Measurements from ENCODE around the gene GTF2H4. TPM values are rescaled to one million over a fixed set of nuclear protein-coding genes. Genes with fewer than 3 reads are reported as not detected.
"Not testable (repeated sequence)": the region's sequence is repeated elsewhere in the genome, so short reads cannot be mapped to it uniquely, and the experiment has no call there.

Gene GTF2H4
- total and polyA plus RNA-seq, 2 of the 8 experiments (the other 6 are each of a cell fraction or from before 2014, with no cell fraction given) = 42.3 to 53.4 TPM

DNA sequence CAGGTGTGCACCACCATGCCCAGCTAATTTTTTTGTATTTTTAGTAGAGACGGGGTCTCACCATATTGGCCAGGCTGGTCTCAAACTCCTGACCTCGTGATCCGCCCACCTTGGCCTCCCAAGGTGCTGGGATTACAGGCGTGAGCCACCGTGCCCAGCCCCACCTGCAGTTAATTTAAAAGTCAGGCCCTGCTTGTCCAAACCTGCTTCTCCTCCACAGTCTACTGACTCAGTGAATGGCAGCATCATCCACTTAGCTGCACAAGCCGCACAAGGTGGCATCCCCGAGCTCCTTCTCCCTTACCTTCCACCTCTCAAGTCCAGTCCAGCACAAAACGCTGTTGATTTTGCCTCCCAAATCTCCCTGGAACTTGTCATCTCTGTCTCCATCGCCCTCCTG lies 5.8 kb upstream of the GTF2H4 start:
- H2BK5ac ChIP-seq (ENCODE audit: low read depth, low read length); H4K91ac ChIP-seq (replicated peaks; ENCODE audit: insufficient read length, low read length); H4K5ac ChIP-seq (ENCODE audit: insufficient read length, low read depth, low read length); H2AK5ac ChIP-seq (ENCODE audit: low read depth, low read length); H3K79me2 ChIP-seq (ENCODE audit: control insufficient read depth in 1 of 2, insufficient read depth in 2 of 2, low read length in 2 of 2); H4K8ac ChIP-seq (ENCODE audit: extremely low read depth, insufficient read depth, low read length); H3K27me3 ChIP-seq (replicated peaks in 1 of 4; ENCODE audit: control insufficient read depth in 3 of 4, extremely low read depth in 1 of 4, insufficient read depth in 3 of 4, low read length in 3 of 4); DNase-seq (ENCODE audit: low read depth in 1 of 2, low spot score in 2 of 2); H2BK120ac ChIP-seq (replicated peaks; ENCODE audit: low read depth, low read length); H3K56ac ChIP-seq (replicated peaks; ENCODE audit: insufficient read length, low read depth, low read length); H3K4ac ChIP-seq (replicated peaks; ENCODE audit: insufficient read length, low read depth, low read length); H2BK15ac ChIP-seq (ENCODE audit: low read length); H4K20me1 ChIP-seq (replicated peaks in 1 of 2; ENCODE audit: control insufficient read depth in 1 of 2, insufficient read depth in 2 of 2, low read length in 2 of 2); H3K9me3 ChIP-seq (ENCODE audit: insufficient read depth in 2 of 2, low read depth in 1 of 2, low read length in 1 of 2); H3K14ac ChIP-seq (ENCODE audit: insufficient read length); H3K4me3 ChIP-seq (ENCODE audit: extremely low read depth in 1 of 4, insufficient read depth in 2 of 4, low read depth in 3 of 4, low read length in 4 of 4); H3K27ac ChIP-seq (ENCODE audit: low read depth, low read length); H3K23me2 ChIP-seq (ENCODE audit: low read depth, low read length); H3K23ac ChIP-seq (ENCODE audit: insufficient read length); H3K4me1 ChIP-seq (replicated peaks in 1 of 4; ENCODE audit: control insufficient read depth in 3 of 4, insufficient read depth in 4 of 4, low read length in 3 of 4); FAIRE-seq; H3K4me2 ChIP-seq (ENCODE audit: insufficient read depth in 1 of 2, low read depth in 2 of 2, low read length in 2 of 2); H3K18ac ChIP-seq (ENCODE audit: extremely low read depth, low read length); H2AFZ ChIP-seq (ENCODE audit: low read length); H2BK20ac ChIP-seq (ENCODE audit: low read length); H3K9ac ChIP-seq (replicated peaks in 1 of 4; ENCODE audit: extremely low read depth in 1 of 4, low read depth in 3 of 4, low read length in 3 of 4); H3K79me1 ChIP-seq (ENCODE audit: low read depth, low read length): not testable (repeated sequence)
- H2BK12ac ChIP-seq (ENCODE audit: low read depth, low read length) = peak overlapping the region; percentile 60; the same call in 1 of the 2 replicates
- CTCF ChIA-PET (ENCODE audit: partially characterized antibody) = interaction anchor here (0.9 to 4.1 kb wide), 8 partner anchors 9 to 170 kb away, joined by 3 to 9 read pairs (median 4); partner anchors contain the start of gene VARS2
- H3K36me3 ChIP-seq (ENCODE audit: control insufficient read depth in 2 of 4, insufficient read depth in 4 of 4, low read length in 3 of 4) = peaks cover 14 to 30% (median 27%) of the 10 kb centered on the region in 4 experiments
- POLR2A ChIA-PET (ENCODE audit: partially characterized antibody) = interaction anchor here (0.6 to 5.4 kb wide), 8 partner anchors 8 to 235 kb away, joined by 3 to 22 read pairs (median 4); partner anchors contain the start of genes DDR1 and VARS2
- WGBS, 2 experiments (ENCODE audit: extremely low coverage in 1 of 2, insufficient coverage in 1 of 2, insufficient read length in 1 of 2, insufficient replicate concordance in 2 of 2, low coverage in 1 of 2, low lambda C conversion rate in 2 of 2, missing lambda C conversion rate in 1 of 2) = 91% methylated on average over 9 of the region's 9 CpGs; no CpG with 5 or more reads in 1 of the 2 experiments

Data from H1 (cell line).